NCI-H2107 treated with DMSO at 0.1 percent for 48 hours (cell line): ENCODE results near the gene KCNQ1.

Source experiments
- DNase-seq: peaks from one replicate; lab custom pipeline; 2025; ENCODE audit not compliant: unreplicated experiment; lab: John Stamatoyannopoulos, UW

KCNQ1 gene

GRCh38 chr11:2508793-2509192 is 64.0 kb downstream of the KCNQ1 start:
- DNase-seq = no peak

- no peak for DNase-seq
Measured at GRCh38 chr11:2509481-2510001, 64.7 kb downstream of the KCNQ1 start.

DNA sequence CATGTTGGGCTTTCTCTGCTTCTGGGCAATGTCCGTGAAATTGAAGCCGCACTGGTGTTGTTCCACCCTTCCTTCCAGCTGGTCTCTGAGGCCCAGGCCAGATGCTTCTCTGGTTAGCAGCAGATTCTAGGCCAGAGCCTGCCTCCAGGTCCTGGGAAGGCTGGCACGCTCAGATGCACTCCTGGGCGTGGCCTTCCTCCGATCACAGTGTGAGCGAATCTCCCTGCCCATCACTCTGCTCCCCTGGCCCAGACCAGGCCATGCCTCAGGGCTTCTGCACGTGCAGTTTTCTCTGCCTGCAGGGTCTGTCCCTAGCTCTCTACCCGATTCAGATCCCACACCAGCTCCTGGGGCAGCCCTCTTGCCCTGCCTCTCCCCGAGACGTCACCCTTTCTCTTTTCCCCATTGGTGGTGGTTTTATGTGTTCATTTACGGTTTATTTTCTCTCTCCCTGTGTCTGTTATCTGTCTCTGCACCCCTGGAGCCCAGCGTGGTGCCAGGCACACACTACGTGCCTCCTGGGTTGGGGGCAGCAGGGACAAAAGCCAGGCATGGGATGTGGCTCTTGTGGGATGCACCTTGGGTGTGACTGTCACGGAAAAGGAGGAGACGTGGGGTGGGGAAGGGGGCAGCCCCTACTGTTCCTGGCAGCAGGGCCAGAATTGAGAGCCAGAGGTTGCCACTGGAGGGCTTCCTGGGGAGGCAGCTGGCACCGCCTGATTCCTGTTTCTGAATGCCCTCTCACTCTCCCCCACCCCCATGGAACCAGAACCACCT is 66.0 kb downstream of the KCNQ1 start:
- no peak for DNase-seq

DNA sequence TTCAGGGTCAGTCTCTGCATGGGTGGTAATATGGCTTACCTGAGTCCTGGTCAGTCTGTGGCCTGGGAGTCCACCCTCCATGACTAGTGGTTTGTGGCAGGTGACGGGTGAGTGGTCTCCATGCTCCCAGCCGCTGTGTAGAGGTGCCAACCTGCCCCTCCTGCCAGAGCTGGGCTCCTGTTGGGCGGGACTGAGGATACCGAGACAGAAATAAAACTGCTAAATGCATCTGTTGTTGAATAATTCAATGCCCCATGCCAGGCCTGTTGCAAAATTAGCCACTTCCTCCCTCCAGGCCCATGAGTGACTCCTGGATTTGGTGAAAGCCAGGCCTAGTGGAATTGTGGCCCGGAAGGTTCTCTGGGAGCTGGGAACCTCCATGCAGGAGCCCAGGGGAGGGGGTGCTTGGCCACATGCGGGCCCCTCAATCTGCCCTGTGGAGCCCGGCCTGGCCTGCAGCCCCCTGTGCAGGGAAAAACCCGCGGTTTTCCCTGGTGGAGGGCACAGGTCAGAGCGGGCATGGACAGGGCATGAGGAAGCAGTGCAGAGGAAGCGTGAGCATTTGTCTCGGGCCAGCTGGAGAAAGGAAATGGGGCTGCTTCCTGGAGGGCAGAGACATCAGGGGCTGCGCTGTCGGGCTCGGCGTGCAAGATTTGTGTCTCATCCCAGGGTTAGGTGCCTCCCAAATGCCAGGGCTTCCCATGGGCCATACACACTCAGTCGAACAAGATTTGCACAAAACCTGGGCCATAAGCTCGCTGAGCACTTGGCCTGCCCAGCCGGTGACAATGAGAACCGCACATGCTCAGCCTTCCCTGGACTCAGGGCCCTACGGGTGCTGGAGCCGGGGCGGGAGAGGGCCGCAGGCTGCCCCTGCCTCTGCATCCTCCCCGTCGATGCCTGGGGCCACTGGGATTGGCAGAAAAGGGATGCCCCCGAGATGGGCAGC is 66.9 kb downstream of the KCNQ1 start:
- no peak for DNase-seq

DNA sequence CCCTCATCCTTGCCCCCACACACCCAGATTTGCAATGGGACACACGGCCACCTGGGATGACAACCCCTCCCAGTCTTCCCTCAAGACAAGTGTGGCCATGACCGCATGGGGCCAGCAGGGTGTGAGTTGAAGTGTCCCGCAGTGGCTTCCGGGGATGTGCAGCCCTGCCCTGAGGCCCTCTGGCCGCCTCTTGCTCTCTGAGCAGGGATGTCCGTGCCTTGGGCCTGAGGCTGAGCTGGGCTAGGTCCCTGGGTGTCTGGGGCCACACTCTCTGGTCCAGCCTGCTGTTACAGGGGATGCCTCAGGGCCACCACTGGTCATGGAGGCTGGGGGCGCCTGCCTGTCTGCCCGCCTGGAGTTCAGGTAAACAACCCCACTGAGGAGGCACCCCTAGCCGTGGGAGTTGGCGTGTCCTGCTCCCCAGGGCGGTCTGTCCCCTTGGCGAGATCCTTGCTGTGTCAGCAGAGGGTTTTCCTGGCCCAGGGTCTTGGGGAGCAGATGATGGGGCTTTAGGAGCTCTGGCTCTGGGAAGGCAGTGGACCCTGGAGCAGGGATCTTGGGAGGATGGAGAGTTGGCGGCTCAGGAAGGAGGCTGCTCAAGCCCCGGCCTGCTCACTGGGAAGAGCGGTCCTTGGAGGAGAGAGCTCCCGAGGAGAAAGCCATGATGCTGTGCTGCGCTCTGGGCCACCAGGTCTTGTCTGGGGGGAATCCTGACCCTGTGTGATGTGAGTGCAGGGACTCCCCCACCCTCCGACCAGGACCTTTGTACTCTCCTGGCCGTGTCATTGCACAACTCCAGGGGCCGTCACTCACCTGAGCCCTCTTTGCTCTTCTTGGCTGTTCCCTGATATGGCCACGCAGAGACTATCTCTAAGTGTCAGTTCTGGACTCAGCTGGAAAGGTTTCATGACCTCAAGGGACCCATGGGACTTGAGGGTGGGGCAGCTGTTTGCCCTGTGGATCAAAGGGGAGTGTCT is 67.9 kb downstream of the KCNQ1 start:
- DNase-seq = no peak

DNA sequence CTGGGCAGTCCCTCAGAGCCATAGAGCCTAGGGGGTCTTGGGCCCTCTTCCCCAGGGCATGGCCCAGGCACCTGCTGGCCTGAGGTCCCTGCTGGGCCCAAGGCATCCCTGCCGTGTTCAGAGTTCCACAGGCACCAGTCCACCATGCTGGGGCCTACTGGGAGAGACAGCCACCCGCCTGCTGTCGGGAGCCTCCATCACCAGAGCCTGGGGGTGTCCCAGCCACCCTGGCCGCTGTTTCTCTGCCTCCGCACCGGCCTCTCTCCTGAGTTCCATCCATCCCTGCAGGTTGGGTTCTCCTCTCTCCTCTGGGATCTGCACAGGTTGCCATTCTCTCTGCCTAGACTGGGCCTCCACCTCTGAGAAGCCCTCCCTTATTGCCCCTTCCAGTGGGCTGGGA is 68.6 kb downstream of the KCNQ1 start:
- DNase-seq = no peak

DNA sequence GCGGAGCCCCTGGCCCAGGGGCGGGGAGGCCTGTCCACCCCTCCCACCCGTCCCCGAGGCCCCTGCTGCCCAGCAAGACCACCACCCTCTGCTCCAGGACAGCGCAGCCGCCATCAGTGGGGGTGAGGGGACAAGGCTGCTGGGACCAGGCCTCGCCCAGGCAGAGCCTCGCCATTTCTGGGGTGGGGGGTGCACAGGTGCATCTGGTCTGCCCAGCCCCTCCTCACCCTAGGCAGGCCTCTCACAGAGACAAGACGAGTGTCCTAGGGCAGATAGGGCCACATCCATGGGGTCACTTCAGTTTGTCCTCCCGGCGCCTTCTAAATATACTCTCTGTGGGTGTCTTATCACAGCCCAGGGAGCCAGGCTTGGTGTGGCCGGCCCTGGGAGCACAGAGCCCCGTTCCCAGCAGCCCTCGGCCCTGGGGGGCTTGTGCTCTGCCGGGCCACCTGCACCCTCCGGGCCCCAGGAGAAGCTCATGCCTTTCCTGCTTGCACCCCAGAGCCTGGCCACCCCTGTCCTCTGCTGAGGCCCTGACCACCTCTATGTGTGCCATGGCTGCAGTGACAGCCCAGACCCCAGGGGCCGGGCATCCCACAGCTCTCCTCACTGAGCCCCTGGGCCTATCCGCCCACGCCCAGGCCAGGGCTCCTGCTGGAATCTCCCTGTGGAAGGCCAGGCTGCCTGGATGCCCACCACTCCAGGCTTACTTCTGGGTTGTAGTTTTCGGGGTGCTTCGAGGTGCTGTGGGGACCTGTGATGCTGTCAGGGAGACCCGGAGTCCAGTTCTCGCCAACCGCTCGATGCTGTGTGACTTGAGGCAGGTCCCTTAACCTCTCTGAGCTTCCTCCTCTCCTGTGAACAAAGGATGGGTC is 70.8 kb downstream of the KCNQ1 start:
- DNase-seq = no peak

- no peak for DNase-seq
Measured at GRCh38 chr11:2516276-2517015, 71.6 kb downstream of the KCNQ1 start.

- no peak for DNase-seq
Measured at GRCh38 chr11:2517016-2517385, 72.2 kb downstream of the KCNQ1 start.

DNA sequence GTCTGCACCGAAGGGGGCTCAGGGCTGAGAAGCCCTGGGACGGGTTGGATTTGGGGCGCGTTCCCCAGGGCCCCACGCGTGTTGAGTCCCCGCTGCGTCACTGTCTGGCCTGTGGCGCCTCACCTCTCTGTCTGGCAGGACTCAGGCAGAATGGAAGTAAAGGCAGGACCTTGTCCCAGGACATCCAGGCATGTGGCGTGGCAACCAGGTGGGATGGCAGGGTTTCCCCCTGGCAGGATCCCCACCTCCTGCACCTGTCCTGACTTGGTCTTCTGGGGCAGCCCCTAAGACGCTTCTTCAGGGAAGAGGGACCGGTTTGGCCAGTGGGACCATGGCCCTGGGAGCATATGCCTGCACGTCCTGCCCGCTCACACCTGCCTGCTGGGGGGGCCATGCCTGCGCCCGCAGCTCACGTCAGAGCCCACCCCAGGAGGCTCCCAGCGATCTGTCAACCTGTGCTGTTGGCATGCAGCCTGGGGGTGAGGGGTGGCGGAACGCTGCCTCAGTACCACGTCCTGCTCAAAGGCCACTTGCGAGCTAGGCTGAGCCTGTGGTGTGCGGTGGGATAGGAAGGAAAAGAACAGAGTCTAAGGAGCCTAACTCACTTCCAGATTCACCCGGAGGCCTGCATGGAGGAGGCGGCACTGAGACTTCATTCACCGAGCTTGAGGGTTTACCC is 72.7 kb downstream of the KCNQ1 start:
- no peak for DNase-seq

GRCh38 chr11:2518111-2518982 is 73.5 kb downstream of the KCNQ1 start:
- no peak for DNase-seq

- DNase-seq = no peak
Measured at GRCh38 chr11:2518983-2519340, 74.2 kb downstream of the KCNQ1 start.

GRCh38 chr11:2519517-2519861 is 74.7 kb downstream of the KCNQ1 start:
- DNase-seq = no peak

DNA sequence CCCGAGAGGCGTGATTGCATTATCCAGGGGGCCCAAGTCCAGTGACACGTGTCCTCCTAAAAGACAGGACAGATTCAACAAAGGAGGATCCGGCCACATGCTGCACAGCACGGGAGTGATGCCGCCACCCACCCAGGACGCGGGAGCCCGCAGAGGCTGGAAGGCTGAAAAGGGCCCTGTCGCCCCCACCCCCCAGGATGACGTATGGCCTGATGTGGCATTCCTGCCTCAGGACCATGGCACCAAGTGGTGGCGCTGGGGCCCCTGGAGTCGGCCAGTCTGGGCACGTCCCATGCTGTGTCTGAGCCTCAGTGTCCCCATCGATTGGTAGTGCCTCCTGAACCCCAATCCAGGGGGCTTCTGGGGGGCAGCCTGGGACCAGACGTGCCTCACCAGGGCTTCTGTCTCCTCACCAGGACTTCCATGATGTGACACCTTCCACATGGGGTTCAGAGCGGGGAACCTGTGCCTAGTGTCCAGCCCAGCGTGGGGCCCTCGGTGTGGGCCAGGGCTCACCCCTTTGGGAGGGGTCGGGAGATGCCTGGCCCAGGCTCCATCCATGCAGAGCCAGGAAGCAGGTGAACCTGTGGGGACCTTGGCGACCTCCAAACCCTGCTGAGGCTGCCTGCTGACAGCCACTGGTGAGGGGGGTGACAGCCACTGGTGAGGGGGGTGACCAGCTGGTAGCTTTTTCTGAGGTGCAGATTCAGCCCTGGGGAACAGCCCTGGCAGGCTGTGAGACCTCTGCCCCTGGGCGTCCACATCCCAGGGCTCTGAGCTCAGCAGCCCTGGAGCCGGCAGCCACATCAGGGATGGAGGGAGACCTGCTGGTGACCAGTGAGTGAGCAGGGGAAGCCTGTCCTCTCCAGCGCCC is 75.3 kb downstream of the KCNQ1 start:
- no peak for DNase-seq

DNA sequence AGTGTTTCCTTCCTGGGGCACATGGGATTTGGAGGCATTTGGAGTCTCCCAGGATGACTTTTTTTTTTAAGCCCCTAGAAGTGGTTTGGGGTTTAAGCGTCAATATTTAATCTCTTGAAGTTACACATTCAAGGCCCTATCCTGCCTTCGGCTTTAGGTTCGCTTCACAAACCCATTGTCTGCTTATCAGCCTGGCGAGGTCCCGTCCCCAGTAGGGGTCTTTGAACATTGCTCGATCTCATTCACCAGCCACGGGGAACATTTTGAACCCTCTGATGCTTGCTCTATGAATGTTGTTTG is 75.9 kb downstream of the KCNQ1 start:
- DNase-seq = no peak

GRCh38 chr11:2521081-2521732 is 76.4 kb downstream of the KCNQ1 start:
- DNase-seq = no peak
